Frontal cortex (tissue), 4 donors: Measurements from ENCODE around the gene RCAN2. TPM values are rescaled to one million over a fixed set of nuclear protein-coding genes. Genes with fewer than 3 reads are reported as not detected.

Experiments
- DNase-seq, 2 donors: peaks; one replicate each; pipeline ENCODE4 v3.0.0; 2012; ENCODE audit warnings: low spot score in 2 of 2
- FAIRE-seq: peaks from 2 replicates; lab custom pipeline; 2012; peaks lifted over from hg19 to GRCh38; lab: Jason Lieb, UNC
- total RNA-seq: library from RNA; depleted of rRNA; stranded (reverse); fragments of >200 nt; gene quantifications from one replicate; pipeline ENCODE4 v1.2.3, GENCODE V29; 2014
- donor health status: control.
- donor health status: control.
- donor health status: control.

The RCAN2 gene
- total RNA-seq, 1 donor from 2014 or later: 15.1 TPM

- FAIRE-seq: no peak
Observed at GRCh38 chr6:46500382-46500781, 9.1 kb upstream of the RCAN2 start.

GRCh38 chr6:46491628-46492547 is 639 bp upstream of the RCAN2 start:
- peak; percentile 74 to 82 for DNase-seq
- no peak for FAIRE-seq

More at GRCh38 chr6:46500382-46500781, 9.1 kb upstream of the RCAN2 start:
- DNase-seq: no peak

GRCh38 chr6:46490425-46491200 is 636 bp downstream of the RCAN2 start:
- FAIRE-seq: no peak
- peak; percentile 28 to 67 for DNase-seq

GRCh38 chr6:46486181-46486580 is 5.1 kb downstream of the RCAN2 start:
- no peak for FAIRE-seq
- DNase-seq: no peak

GRCh38 chr6:46484081-46484820 is 7.0 kb downstream of the RCAN2 start:
- no peak for FAIRE-seq
- DNase-seq: no peak

- no peak for DNase-seq
- no peak for FAIRE-seq
Observed at GRCh38 chr6:46476301-46476700, 14.9 kb downstream of the RCAN2 start.

GRCh38 chr6:46473881-46474280 is 17.4 kb downstream of the RCAN2 start:
- no peak for FAIRE-seq
- DNase-seq: no peak

- no peak for DNase-seq
- FAIRE-seq: no peak
Observed at GRCh38 chr6:46472243-46472642, 19.0 kb downstream of the RCAN2 start.

- no peak for FAIRE-seq
- DNase-seq: no peak
Observed at GRCh38 chr6:46469021-46469420, 22.2 kb downstream of the RCAN2 start.

GRCh38 chr6:46468403-46469010 is 22.7 kb downstream of the RCAN2 start:
- no peak for DNase-seq

GRCh38 chr6:46466570-46466969 is 24.7 kb downstream of the RCAN2 start:
- FAIRE-seq (no peak), DNase-seq (no peak)

More at GRCh38 chr6:46468403-46469010, 22.7 kb downstream of the RCAN2 start:
- no peak for FAIRE-seq

GRCh38 chr6:46465294-46466165 is 25.7 kb downstream of the RCAN2 start:
- FAIRE-seq (no peak), DNase-seq (no peak)

GRCh38 chr6:46456297-46456696 is 35.0 kb downstream of the RCAN2 start:
- FAIRE-seq: no peak

GRCh38 chr6:46454691-46455090 is 36.6 kb downstream of the RCAN2 start:
- FAIRE-seq (no peak), DNase-seq (no peak)

More at GRCh38 chr6:46456297-46456696, 35.0 kb downstream of the RCAN2 start:
- DNase-seq: no peak

- FAIRE-seq (no peak), DNase-seq (no peak)
Observed at GRCh38 chr6:46453741-46454316, 37.4 kb downstream of the RCAN2 start.

- FAIRE-seq: no peak
- no peak for DNase-seq
Observed at GRCh38 chr6:46453216-46453615, 38.0 kb downstream of the RCAN2 start.

GRCh38 chr6:46452312-46452917 is 38.8 kb downstream of the RCAN2 start:
- no peak for FAIRE-seq
- DNase-seq: no peak

- no peak for DNase-seq
- no peak for FAIRE-seq
Observed at GRCh38 chr6:46451343-46451742, 39.9 kb downstream of the RCAN2 start.
